Neural cell (in vitro differentiated cells): ENCODE results near the gene ITGB3. TPM values are rescaled to one million over a fixed set of nuclear protein-coding genes. Genes with fewer than 3 reads are reported as not detected.

Experiments used
- H2AFZ ChIP-seq: fragments of 200-600, 300-800 bp; sonication (generic), shearing (Covaris generic); 2 replicates; pipeline ENCODE4 v1.6.0; 2014; ENCODE audit warnings: low read depth, mild to moderate bottlenecking, antibody characterized with exemption, low read length, moderate library complexity
- H3F3A ChIP-seq: fragments of 200-600 bp; shearing (Covaris generic); 2 replicates; pipeline ENCODE4 v1.6.1; 2016; ENCODE audit warnings: mild to moderate bottlenecking, moderate library complexity, mixed read lengths, antibody characterized with exemption, low read length; ENCODE audit not compliant: insufficient read depth, poor library complexity, severe bottlenecking
- H3K27ac ChIP-seq: fragments of 200-600, 300-800 bp; sonication (generic), shearing (Covaris generic); 2 replicates; pipeline ENCODE4 v1.5.1; 2014; ENCODE audit warnings: mild to moderate bottlenecking, low read length, moderate library complexity
- H3K27me3 ChIP-seq: fragments of 300-800, 200-600 bp; sonication (generic), shearing (Covaris generic); 2 replicates; pipeline ENCODE4 v1.6.0; 2014; ENCODE audit warnings: mild to moderate bottlenecking, low read depth, low read length, moderate library complexity; ENCODE audit not compliant: insufficient read depth
- H3K36me3 ChIP-seq: fragments of 300-800, 200-600 bp; sonication (generic), shearing (Covaris generic); 2 replicates; pipeline ENCODE4 v1.5.1; 2014; ENCODE audit warnings: mild to moderate bottlenecking, antibody characterized with exemption, low read length, moderate library complexity; ENCODE audit not compliant: insufficient read depth
- H3K4me2 ChIP-seq: fragments of 300-800, 200-600 bp; sonication (generic), shearing (Covaris generic); 2 replicates; pipeline ENCODE4 v1.6.0; 2014; ENCODE audit warnings: mild to moderate bottlenecking, low read length
- H3K4me3 ChIP-seq: fragments of 300-800, 200-600 bp; sonication (generic), shearing (Covaris generic); 2 replicates; pipeline ENCODE4 v1.5.1; 2014; ENCODE audit warnings: mild to moderate bottlenecking, low read length, moderate library complexity
- H3K79me2 ChIP-seq: fragments of 200-600 bp; shearing (Covaris generic); replicated peaks from 2 replicates; pipeline ENCODE4 v1.6.0; 2014; ENCODE audit warnings: mild to moderate bottlenecking, low read length, moderate library complexity; ENCODE audit not compliant: insufficient read depth
- H3K9ac ChIP-seq: fragments of 300-800, 200-600 bp; sonication (generic), shearing (Covaris generic); 2 replicates; pipeline ENCODE4 v1.6.1; 2016; ENCODE audit warnings: mild to moderate bottlenecking, low read length, mixed read lengths
- H3K9me2 ChIP-seq: fragments of 200-600 bp; shearing (Covaris generic); 2 replicates; pipeline ENCODE4 v1.6.1; 2016; ENCODE audit warnings: mild to moderate bottlenecking, low read length, mixed read lengths; ENCODE audit not compliant: insufficient read depth
- H3K9me3 ChIP-seq: fragments of 200-600, 300-800 bp; sonication (generic), shearing (Covaris generic); 2 replicates; pipeline ENCODE4 v1.6.1; 2016; ENCODE audit warnings: mild to moderate bottlenecking, mixed run types, low read length, moderate library complexity, mixed read lengths
- H4K20me1 ChIP-seq: fragments of 200-600 bp; shearing (Covaris generic); 2 replicates; pipeline ENCODE4 v1.6.1; 2016; ENCODE audit warnings: mild to moderate bottlenecking, mixed run types; ENCODE audit not compliant: insufficient read depth
- EP300 ChIP-seq: fragments of 450-650 bp; conservative IDR thresholded peaks from 2 replicates; pipeline ENCODE4 v1.6.1; 2014; ENCODE audit warnings: antibody characterized with exemption, mild to moderate bottlenecking, moderate library complexity; ENCODE audit not compliant: poor library complexity, severe bottlenecking
- EZH2 ChIP-seq: fragments of 200-600, 300-800 bp; shearing (Covaris generic), sonication (generic); IDR thresholded peaks from 2 replicates; pipeline ENCODE4 v1.6.1; 2014; ENCODE audit warnings: antibody characterized with exemption, low read length, borderline replicate concordance, mild to moderate bottlenecking; ENCODE audit not compliant: insufficient read depth, poor library complexity, severe bottlenecking
- MXI1 ChIP-seq: fragments of 450-650 bp; conservative IDR thresholded peaks from 2 replicates; pipeline ENCODE4 v1.6.1; 2014; ENCODE audit warnings: antibody characterized with exemption, mild to moderate bottlenecking; ENCODE audit not compliant: poor library complexity, severe bottlenecking
- POLR2AphosphoS5 ChIP-seq: IDR thresholded peaks from 2 replicates; pipeline ENCODE4 v1.6.1; 2012
- RAD21 ChIP-seq: fragments of 450-650 bp; conservative IDR thresholded peaks from 2 replicates; pipeline ENCODE4 v1.6.1; 2014; ENCODE audit warnings: antibody characterized with exemption, mild to moderate bottlenecking, moderate library complexity
- SMC3 ChIP-seq: fragments of 450-650 bp; conservative IDR thresholded peaks from 2 replicates; pipeline ENCODE4 v1.6.1; 2014; ENCODE audit warnings: antibody characterized with exemption, mild to moderate bottlenecking, moderate library complexity; ENCODE audit not compliant: poor library complexity
- polyA plus RNA-seq: library from polyadenylated mRNA; depleted of rRNA; stranded (reverse); fragments of >200 nt; gene quantifications from 2 replicates; pipeline ENCODE4 v1.2.3, GENCODE V29; 2014
- TF ChIP-seq, protein P1 (sequence below): fragments of 450-650 bp; IDR thresholded peaks from 2 replicates; pipeline ENCODE4 v1.5.1; 2014; ENCODE audit warnings: antibody characterized with exemption, mild to moderate bottlenecking, moderate library complexity; ENCODE audit not compliant: poor library complexity, severe bottlenecking
- TF ChIP-seq, protein P2 (sequence below): IDR thresholded peaks from 2 replicates; pipeline ENCODE4 v1.6.1; 2012; ENCODE audit warnings: borderline replicate concordance

The ITGB3 gene
- polyA plus RNA-seq, 1 donor from 2014 or later = not detected

DNA sequence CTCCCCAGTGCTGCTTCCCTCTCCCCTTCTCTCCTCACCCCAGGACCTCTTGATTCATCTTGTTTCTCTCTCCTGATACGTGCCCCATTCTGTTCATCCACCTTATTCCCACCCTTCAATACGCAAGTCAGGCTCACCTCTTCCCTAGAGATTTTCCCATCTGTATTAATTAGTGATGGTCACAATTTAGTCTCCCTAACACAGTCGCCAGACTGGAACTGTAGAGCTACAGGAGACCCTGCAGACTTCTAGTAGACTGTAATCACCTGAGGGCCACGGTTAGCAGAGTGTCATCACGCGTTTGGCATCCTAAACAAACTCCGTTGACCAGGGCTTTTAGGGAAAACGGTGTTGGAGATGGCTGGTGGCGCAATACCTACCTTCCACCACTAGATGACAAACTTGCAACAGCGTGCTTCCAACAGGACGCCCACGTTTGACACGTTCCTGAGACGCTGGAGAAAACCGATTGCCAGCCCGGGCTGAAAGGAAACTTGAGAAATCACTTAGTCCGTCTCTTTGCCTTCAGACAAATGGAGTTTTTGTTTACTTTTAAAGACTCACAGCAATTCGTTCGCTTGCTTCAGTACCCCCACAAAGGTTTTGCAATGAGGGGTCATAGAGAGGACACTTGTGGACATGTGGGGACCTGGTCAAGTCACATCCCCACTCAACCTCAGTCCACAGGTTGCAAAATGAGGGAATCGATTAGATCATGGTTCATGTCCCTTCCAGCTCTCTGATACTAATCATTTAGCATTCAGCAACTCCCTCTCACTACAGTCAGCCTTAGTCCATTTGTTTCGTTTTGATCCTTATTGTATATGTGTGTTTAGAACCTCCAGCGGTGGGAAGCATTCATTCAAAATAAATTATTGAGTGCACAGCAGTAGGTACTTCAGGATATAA, 23.8 kb upstream of the ITGB3 start:
- no peak overlapping the region for H3K27ac ChIP-seq
- H3K9ac ChIP-seq = no peak overlapping the region
- no peak overlapping the region for H2AFZ ChIP-seq
- no peaks in the 10 kb centered on the region for H4K20me1 ChIP-seq
- no peak overlapping the region for H3K4me2 ChIP-seq
- no peaks in the 10 kb centered on the region for H3K36me3 ChIP-seq
- H3F3A ChIP-seq = no peaks in the 10 kb centered on the region
- H3K9me3 ChIP-seq = no peaks in the 10 kb centered on the region
- no peaks in the 10 kb centered on the region for H3K79me2 ChIP-seq
- TF ChIP-seq EP300 = no peak
- TF ChIP-seq RAD21 = peak; percentile 92
- TF ChIP-seq, protein P1, sequence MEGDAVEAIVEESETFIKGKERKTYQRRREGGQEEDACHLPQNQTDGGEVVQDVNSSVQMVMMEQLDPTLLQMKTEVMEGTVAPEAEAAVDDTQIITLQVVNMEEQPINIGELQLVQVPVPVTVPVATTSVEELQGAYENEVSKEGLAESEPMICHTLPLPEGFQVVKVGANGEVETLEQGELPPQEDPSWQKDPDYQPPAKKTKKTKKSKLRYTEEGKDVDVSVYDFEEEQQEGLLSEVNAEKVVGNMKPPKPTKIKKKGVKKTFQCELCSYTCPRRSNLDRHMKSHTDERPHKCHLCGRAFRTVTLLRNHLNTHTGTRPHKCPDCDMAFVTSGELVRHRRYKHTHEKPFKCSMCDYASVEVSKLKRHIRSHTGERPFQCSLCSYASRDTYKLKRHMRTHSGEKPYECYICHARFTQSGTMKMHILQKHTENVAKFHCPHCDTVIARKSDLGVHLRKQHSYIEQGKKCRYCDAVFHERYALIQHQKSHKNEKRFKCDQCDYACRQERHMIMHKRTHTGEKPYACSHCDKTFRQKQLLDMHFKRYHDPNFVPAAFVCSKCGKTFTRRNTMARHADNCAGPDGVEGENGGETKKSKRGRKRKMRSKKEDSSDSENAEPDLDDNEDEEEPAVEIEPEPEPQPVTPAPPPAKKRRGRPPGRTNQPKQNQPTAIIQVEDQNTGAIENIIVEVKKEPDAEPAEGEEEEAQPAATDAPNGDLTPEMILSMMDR = peak; percentile 97
- no peak for TF ChIP-seq EZH2
- TF ChIP-seq SMC3 = peak; percentile 95
- peak; percentile 66 for TF ChIP-seq MXI1
- H3K4me3 ChIP-seq = no peak overlapping the region
- no peaks in the 10 kb centered on the region for H3K27me3 ChIP-seq
- H3K9me2 ChIP-seq = no peaks in the 10 kb centered on the region

DNA sequence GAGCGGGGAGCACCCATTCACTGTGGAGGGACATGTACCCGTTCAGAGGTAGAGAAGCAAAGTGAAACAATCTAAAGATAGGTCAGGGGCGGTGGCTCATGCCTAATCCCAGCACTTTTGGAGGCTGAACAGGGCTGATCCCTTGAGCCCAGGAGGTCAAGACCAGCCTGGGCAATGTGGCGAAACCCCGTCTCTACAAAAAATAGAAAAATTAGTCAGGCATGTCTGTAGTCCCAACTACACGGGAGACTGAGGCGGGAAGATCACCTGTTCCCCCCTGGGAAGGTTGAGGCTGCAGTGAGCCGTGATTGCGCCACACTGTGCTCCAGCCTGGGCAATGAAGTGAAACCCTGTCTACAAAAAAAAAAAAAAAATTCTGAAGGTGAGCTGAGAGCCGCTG, 22.8 kb upstream of the ITGB3 start:
- no peak overlapping the region for H3K9ac ChIP-seq
- no peaks in the 10 kb centered on the region for H3K9me2 ChIP-seq
- H3K27me3 ChIP-seq = no peaks in the 10 kb centered on the region
- H2AFZ ChIP-seq = no peak overlapping the region
- TF ChIP-seq EZH2 = no peak
- TF ChIP-seq POLR2AphosphoS5 = no peak
- TF ChIP-seq RAD21 = no peak
- H3K36me3 ChIP-seq = no peaks in the 10 kb centered on the region
- no peaks in the 10 kb centered on the region for H4K20me1 ChIP-seq
- no peaks in the 10 kb centered on the region for H3K9me3 ChIP-seq
- no peaks in the 10 kb centered on the region for H3K79me2 ChIP-seq
- H3K4me2 ChIP-seq = no peak overlapping the region
- H3F3A ChIP-seq = no peaks in the 10 kb centered on the region
- H3K27ac ChIP-seq = no peak overlapping the region
- H3K4me3 ChIP-seq = no peak overlapping the region

DNA sequence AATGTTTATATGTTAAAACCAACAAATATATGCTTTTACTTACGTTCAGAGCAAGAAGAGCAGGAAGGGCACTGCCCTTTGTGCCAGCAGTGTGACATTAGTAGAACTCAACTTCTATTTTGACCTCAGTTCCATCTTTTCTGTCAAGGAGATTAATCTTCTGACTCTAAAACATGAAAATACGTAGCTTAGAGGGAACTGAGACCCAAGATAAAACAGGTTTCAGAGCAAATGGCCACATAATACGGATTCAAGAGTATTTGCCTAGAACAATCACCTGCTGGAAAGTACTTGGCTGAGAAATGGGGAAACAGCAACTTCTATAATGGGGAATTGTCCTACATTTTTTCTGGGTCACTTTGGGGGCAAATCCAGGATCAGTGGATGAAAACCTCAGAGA, 22.3 kb upstream of the ITGB3 start:
- H3K9me2 ChIP-seq = no peaks in the 10 kb centered on the region
- no peak overlapping the region for H3K27ac ChIP-seq
- H4K20me1 ChIP-seq = no peaks in the 10 kb centered on the region
- no peaks in the 10 kb centered on the region for H3K27me3 ChIP-seq
- no peak overlapping the region for H3K4me3 ChIP-seq
- H3K9me3 ChIP-seq = no peaks in the 10 kb centered on the region
- no peak overlapping the region for H3K4me2 ChIP-seq
- H2AFZ ChIP-seq = no peak overlapping the region
- no peaks in the 10 kb centered on the region for H3K36me3 ChIP-seq
- TF ChIP-seq EZH2 = no peak
- no peak for TF ChIP-seq POLR2AphosphoS5
- no peak for TF ChIP-seq MXI1
- TF ChIP-seq RAD21 = no peak
- TF ChIP-seq, protein P1 = no peak
- TF ChIP-seq, protein P2, sequence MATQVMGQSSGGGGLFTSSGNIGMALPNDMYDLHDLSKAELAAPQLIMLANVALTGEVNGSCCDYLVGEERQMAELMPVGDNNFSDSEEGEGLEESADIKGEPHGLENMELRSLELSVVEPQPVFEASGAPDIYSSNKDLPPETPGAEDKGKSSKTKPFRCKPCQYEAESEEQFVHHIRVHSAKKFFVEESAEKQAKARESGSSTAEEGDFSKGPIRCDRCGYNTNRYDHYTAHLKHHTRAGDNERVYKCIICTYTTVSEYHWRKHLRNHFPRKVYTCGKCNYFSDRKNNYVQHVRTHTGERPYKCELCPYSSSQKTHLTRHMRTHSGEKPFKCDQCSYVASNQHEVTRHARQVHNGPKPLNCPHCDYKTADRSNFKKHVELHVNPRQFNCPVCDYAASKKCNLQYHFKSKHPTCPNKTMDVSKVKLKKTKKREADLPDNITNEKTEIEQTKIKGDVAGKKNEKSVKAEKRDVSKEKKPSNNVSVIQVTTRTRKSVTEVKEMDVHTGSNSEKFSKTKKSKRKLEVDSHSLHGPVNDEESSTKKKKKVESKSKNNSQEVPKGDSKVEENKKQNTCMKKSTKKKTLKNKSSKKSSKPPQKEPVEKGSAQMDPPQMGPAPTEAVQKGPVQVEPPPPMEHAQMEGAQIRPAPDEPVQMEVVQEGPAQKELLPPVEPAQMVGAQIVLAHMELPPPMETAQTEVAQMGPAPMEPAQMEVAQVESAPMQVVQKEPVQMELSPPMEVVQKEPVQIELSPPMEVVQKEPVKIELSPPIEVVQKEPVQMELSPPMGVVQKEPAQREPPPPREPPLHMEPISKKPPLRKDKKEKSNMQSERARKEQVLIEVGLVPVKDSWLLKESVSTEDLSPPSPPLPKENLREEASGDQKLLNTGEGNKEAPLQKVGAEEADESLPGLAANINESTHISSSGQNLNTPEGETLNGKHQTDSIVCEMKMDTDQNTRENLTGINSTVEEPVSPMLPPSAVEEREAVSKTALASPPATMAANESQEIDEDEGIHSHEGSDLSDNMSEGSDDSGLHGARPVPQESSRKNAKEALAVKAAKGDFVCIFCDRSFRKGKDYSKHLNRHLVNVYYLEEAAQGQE = no peak
- no peak for TF ChIP-seq SMC3
- H3K9ac ChIP-seq = no peak overlapping the region
- no peaks in the 10 kb centered on the region for H3K79me2 ChIP-seq
- no peaks in the 10 kb centered on the region for H3F3A ChIP-seq
